Kidney epithelial cell (primary cell): ENCODE results near the gene FAM53B. TPM values are rescaled to one million over a fixed set of nuclear protein-coding genes. Genes with fewer than 3 reads are reported as not detected.
A peak's percentile ranks its signal among the peaks of the same experiment; 100 is the strongest.

Experiments used
- DNase-seq: peaks from one replicate; pipeline ENCODE4 v3.0.0-alpha.2; 2010; ENCODE audit warnings: low read depth
- H3K27me3 ChIP-seq: 2 replicates; pipeline ENCODE4 v1.6.0; 2011; ENCODE audit warnings: low read length; ENCODE audit not compliant: control insufficient read depth, insufficient read depth
- H3K36me3 ChIP-seq: 2 replicates; pipeline ENCODE4 v1.5.1; 2011; ENCODE audit warnings: low read length; ENCODE audit not compliant: control insufficient read depth, insufficient read depth
- H3K4me3 ChIP-seq: 2 replicates; pipeline ENCODE4 v1.5.1; 2011; ENCODE audit warnings: low read depth, mild to moderate bottlenecking, control low read depth, low read length
- CTCF ChIP-seq: IDR thresholded peaks from 2 replicates; pipeline ENCODE4 v1.5.1; 2011; ENCODE audit warnings: mild to moderate bottlenecking, moderate library complexity, low read length, control low read depth, inconsistent platforms; ENCODE audit not compliant: insufficient read depth, poor library complexity, severe bottlenecking
- total RNA-seq: library from RNA; depleted of rRNA; stranded (reverse); fragments of >200 nt; gene quantifications from 2 replicates; pipeline ENCODE4 v1.2.3, GENCODE V29; 2015

Gene FAM53B
- total RNA-seq, 1 donor from 2014 or later: 16.1 TPM

- no peak for TF ChIP-seq CTCF
- H3K27me3 ChIP-seq: no peaks in the 10 kb centered on the region
- DNase-seq: no peak
- no peaks in the 10 kb centered on the region for H3K36me3 ChIP-seq
- no peak overlapping the region for H3K4me3 ChIP-seq
These were observed 1.1 kb upstream of the FAM53B start for GRCh38 chr10:124745252-124745651.

GRCh38 chr10:124743191-124744101 is 732 bp downstream of the FAM53B start:
- no peak for TF ChIP-seq CTCF
- DNase-seq: no peak
- Histone ChIP-seq H3K4me3 (peak overlapping the region; percentile 38), H3K27me3 (no peaks in the 10 kb centered on the region), H3K36me3 (no peaks in the 10 kb centered on the region)

- Histone ChIP-seq H3K27me3 (no peaks in the 10 kb centered on the region), H3K4me3 (peak overlapping the region; percentile 38), H3K36me3 (no peaks in the 10 kb centered on the region)
- DNase-seq: no peak
- TF ChIP-seq CTCF: peak; percentile 45
These were observed 1.6 kb downstream of the FAM53B start for GRCh38 chr10:124742413-124743190.

- Histone ChIP-seq H3K36me3 (no peaks in the 10 kb centered on the region), H3K4me3 (no peak overlapping the region), H3K27me3 (no peaks in the 10 kb centered on the region)
- no peak for DNase-seq
- no peak for TF ChIP-seq CTCF
These were observed 2.2 kb downstream of the FAM53B start for GRCh38 chr10:124741922-124742412.

GRCh38 chr10:124741281-124741921 is 2.8 kb downstream of the FAM53B start:
- Histone ChIP-seq H3K4me3 (no peak overlapping the region), H3K36me3 (no peaks in the 10 kb centered on the region), H3K27me3 (no peaks in the 10 kb centered on the region)
- no peak for DNase-seq
- TF ChIP-seq CTCF: peak; percentile 85
